Measurements from ENCODE around the gene IRX2. TPM values are rescaled to one million over a fixed set of nuclear protein-coding genes. Genes with fewer than 3 reads are reported as not detected.

Gene IRX2
- total and polyA plus RNA-seq, 2 donors (not counting 3 experiments of a cell fraction or from before 2014, with no cell fraction given) = not detected

GRCh38 chr5:2732004-2732403 is 19.5 kb downstream of the IRX2 start:
- BruUV-seq (replicated peaks) = no TSS peak
- H4K20me1 ChIP-seq (replicated peaks; ENCODE audit: control insufficient read depth, extremely low read depth, insufficient read depth, low read length) = no peaks in the 10 kb centered on the region
- TF ChIP-seq JUN (IDR thresholded peaks at IDR 0.05; ENCODE audit: borderline replicate concordance, insufficient read depth, insufficient read length, low read depth) = no peak
- no peak for TF ChIP-seq POLR2A (IDR thresholded peaks at IDR 0.05; ENCODE audit: low read depth, low read length)
- no peak for TF ChIP-seq POLR2AphosphoS5 (IDR thresholded peaks at IDR 0.05; ENCODE audit: insufficient read depth, low read depth, low read length)
- TF ChIP-seq EZH2 (IDR thresholded peaks at IDR 0.05; ENCODE audit: borderline replicate concordance, low read depth, low read length, severe bottlenecking) = no peak
- TF ChIP-seq FOS (IDR thresholded peaks at IDR 0.05; ENCODE audit: borderline replicate concordance, insufficient read depth, low read length) = no peak
- no peaks in the 10 kb centered on the region for H3K36me3 ChIP-seq (ENCODE audit: control insufficient read depth in 2 of 2, extremely low read depth in 1 of 2, insufficient read depth in 2 of 2, low read length in 2 of 2)
- H3K27me3 ChIP-seq (ENCODE audit: control insufficient read depth in 2 of 2, insufficient read depth in 2 of 2, low read length in 2 of 2) = no peaks in the 10 kb centered on the region
- H3K27ac ChIP-seq (ENCODE audit: insufficient read depth, low read depth, low read length) = no peak overlapping the region
- DNase-seq (ENCODE audit: low read depth, low spot score) (no peak), FAIRE-seq (no peak)
- H3K9me1 ChIP-seq (replicated peaks; ENCODE audit: control insufficient read depth, extremely low read depth, insufficient read depth, low read length) = no peaks in the 10 kb centered on the region
- no peaks in the 10 kb centered on the region for H3K79me2 ChIP-seq (ENCODE audit: control insufficient read depth, insufficient read depth, low read length)
- no peaks in the 10 kb centered on the region for H3K4me1 ChIP-seq (ENCODE audit: control insufficient read depth, extremely low read depth, insufficient read depth, low read length)
- no peak overlapping the region for H3K4me3 ChIP-seq (replicated peaks in 1 of 3; ENCODE audit: insufficient read depth in 1 of 3, low read depth in 1 of 3, low read length in 3 of 3)
- no peaks in the 10 kb centered on the region for H3K9me3 ChIP-seq (replicated peaks; ENCODE audit: control insufficient read depth, insufficient read depth, low read length)
- POLR2A ChIA-PET = no interaction called here
- CTCF ChIA-PET = no interaction called here
- no peak overlapping the region for H3K9ac ChIP-seq (replicated peaks; ENCODE audit: extremely low read depth, insufficient read depth, low read length)
- dilution Hi-C loops (cut with MboI; ENCODE audit: extremely low pct_ligation_motif_present, low sequenced_read_pairs) (no loop called here), intact Hi-C loops (cut with micrococcal nuclease) (no loop called here)
- H3K4me2 ChIP-seq (ENCODE audit: insufficient read depth, low read length) = no peak overlapping the region
- H2AFZ ChIP-seq (ENCODE audit: low read depth, low read length) = no peak overlapping the region

DNA sequence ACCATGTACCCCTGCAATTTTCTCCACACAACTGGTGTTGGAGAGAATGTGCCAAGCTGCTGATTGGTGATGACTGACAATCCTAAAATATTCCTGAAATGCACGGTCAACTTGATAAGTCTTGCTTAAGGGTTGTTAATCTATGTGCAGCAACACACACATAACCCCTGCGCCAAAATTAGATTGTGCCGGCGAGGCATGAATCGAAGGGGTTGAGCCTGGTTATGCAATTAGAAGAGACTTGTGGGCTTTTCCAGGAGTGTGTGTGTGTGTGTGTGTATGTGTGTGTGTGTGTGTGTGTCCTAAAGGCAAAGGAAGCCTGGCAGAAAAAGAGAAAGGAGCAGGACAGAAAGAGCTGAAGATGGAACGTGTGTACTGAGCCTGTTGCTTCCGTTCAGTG is 22.3 kb downstream of the IRX2 start:
- Histone ChIP-seq H3K9ac (replicated peaks; ENCODE audit: extremely low read depth, insufficient read depth, low read length) (no peak overlapping the region), H3K27ac (ENCODE audit: insufficient read depth, low read depth, low read length) (no peak overlapping the region), H3K4me3 (replicated peaks in 1 of 3; ENCODE audit: insufficient read depth in 1 of 3, low read depth in 1 of 3, low read length in 3 of 3) (no peak overlapping the region), H3K4me2 (ENCODE audit: insufficient read depth, low read length) (no peak overlapping the region), H3K36me3 (ENCODE audit: control insufficient read depth in 2 of 2, extremely low read depth in 1 of 2, insufficient read depth in 2 of 2, low read length in 2 of 2) (no peaks in the 10 kb centered on the region), H3K27me3 (ENCODE audit: control insufficient read depth in 2 of 2, insufficient read depth in 2 of 2, low read length in 2 of 2) (no peaks in the 10 kb centered on the region), H2AFZ (ENCODE audit: low read depth, low read length) (no peak overlapping the region), H3K4me1 (ENCODE audit: control insufficient read depth, extremely low read depth, insufficient read depth, low read length) (no peaks in the 10 kb centered on the region), H3K9me3 (replicated peaks; ENCODE audit: control insufficient read depth, insufficient read depth, low read length) (no peaks in the 10 kb centered on the region), H3K79me2 (ENCODE audit: control insufficient read depth, insufficient read depth, low read length) (no peaks in the 10 kb centered on the region), H3K9me1 (replicated peaks; ENCODE audit: control insufficient read depth, extremely low read depth, insufficient read depth, low read length) (no peaks in the 10 kb centered on the region), H4K20me1 (replicated peaks; ENCODE audit: control insufficient read depth, extremely low read depth, insufficient read depth, low read length) (no peaks in the 10 kb centered on the region)
- CTCF ChIA-PET = no interaction called here
- DNase-seq (ENCODE audit: low read depth, low spot score) = no peak
- no TSS peak for BruUV-seq (replicated peaks)
- intact Hi-C loops (cut with micrococcal nuclease) (no loop called here), dilution Hi-C loops (cut with MboI; ENCODE audit: extremely low pct_ligation_motif_present, low sequenced_read_pairs) (no loop called here)
- no peak for TF ChIP-seq POLR2AphosphoS5 (IDR thresholded peaks at IDR 0.05; ENCODE audit: insufficient read depth, low read depth, low read length)
- no peak for FAIRE-seq
- POLR2A ChIA-PET = no interaction called here
